Panc1 (cell line): ENCODE results near the gene RMND1. TPM values are rescaled to one million over a fixed set of nuclear protein-coding genes. Genes with fewer than 3 reads are reported as not detected.

Experiments used
- ATAC-seq: fragments of 200-7000 bp; cut with Tn5 transposase; 2 replicates; pipeline ENCODE4 v1.9.1; 2020; ENCODE audit warnings: mild to moderate bottlenecking, moderate library complexity
- BruUV-seq: library from RNA; stranded (reverse); fragments of 400-500 nt; replicated peaks from 2 replicates; lab custom pipeline; 2021; lab: Mats Ljungman, UMichigan
- CTCF ChIA-PET: fragments of 300-600 bp; sonication (Branson Sonifier 250); formaldehyde crosslinking; loops from one replicate; lab custom pipeline; 2022; ENCODE audit warnings: antibody characterized with exemption; lab: Charles Lee
- POLR2A ChIA-PET: fragments of 300-600 bp; sonication (Branson Sonifier 250); formaldehyde crosslinking; loops from one replicate; lab custom pipeline; 2022; ENCODE audit warnings: antibody characterized with exemption; lab: Charles Lee
- DNase-seq: peaks from one replicate; pipeline ENCODE4 v3.0.0-alpha.2; 2010; ENCODE audit warnings: low read depth, low spot score
- H3K27ac ChIP-seq: 2 replicates; pipeline ENCODE4 v1.5.1; 2011; ENCODE audit warnings: mild to moderate bottlenecking, low read length, inconsistent platforms
- H3K27me3 ChIP-seq: fragments of 200-500 bp; sonication (Bioruptor generic); 2 replicates; pipeline ENCODE4 v1.6.0; 2014; ENCODE audit warnings: low read length, inconsistent platforms; ENCODE audit not compliant: control insufficient read depth, insufficient read depth
- H3K36me3 ChIP-seq: fragments of 200-500 bp; sonication (Bioruptor generic); 2 replicates; pipeline ENCODE4 v1.5.1; 2014; ENCODE audit warnings: inconsistent platforms, mild to moderate bottlenecking, low read length, moderate library complexity; ENCODE audit not compliant: control insufficient read depth, insufficient read depth
- H3K4me1 ChIP-seq: 2 replicates; pipeline ENCODE4 v1.5.1; 2011; ENCODE audit warnings: inconsistent platforms, mild to moderate bottlenecking, low read length, moderate library complexity; ENCODE audit not compliant: control insufficient read depth, insufficient read depth
- H3K4me3 ChIP-seq, 2 experiments: 2 replicates each; pipeline ENCODE4 v1.5.1; 2011 to 2012; ENCODE audit warnings: low read depth in 2 of 2, low read length in 2 of 2, mild to moderate bottlenecking in 2 of 2, inconsistent platforms in 1 of 2, moderate library complexity in 1 of 2
- H3K9me3 ChIP-seq: fragments of 200-500 bp; sonication (Bioruptor generic); 2 replicates; pipeline ENCODE4 v1.5.1; 2014; ENCODE audit warnings: low read depth, mild to moderate bottlenecking, inconsistent platforms, low read length, moderate library complexity; ENCODE audit not compliant: control insufficient read depth, insufficient read depth
- CTCF ChIP-seq: fragments of 450-650 bp; IDR thresholded peaks from 2 replicates; pipeline ENCODE4 v1.5.1; 2017; ENCODE audit warnings: mild to moderate bottlenecking
- POLR2AphosphoS5 ChIP-seq: IDR thresholded peaks from 2 replicates; pipeline ENCODE4 v1.6.1; 2012; ENCODE audit warnings: mild to moderate bottlenecking, low read depth, low read length, moderate library complexity
- REST ChIP-seq, 2 experiments: IDR thresholded peaks; 2 replicates each; pipeline ENCODE4 v1.6.1; 2011 to 2012; ENCODE audit warnings: low read depth in 2 of 2, control low read depth in 1 of 2, low read length in 1 of 2, mild to moderate bottlenecking in 1 of 2, moderate library complexity in 1 of 2; ENCODE audit not compliant: insufficient read depth in 1 of 2
- SIN3A ChIP-seq: IDR thresholded peaks from 2 replicates; pipeline ENCODE4 v1.6.1; 2012; ENCODE audit warnings: low read depth, mild to moderate bottlenecking, low read length, moderate library complexity, borderline replicate concordance; ENCODE audit not compliant: insufficient read depth
- TCF7L2 ChIP-seq: IDR thresholded peaks from 2 replicates; pipeline ENCODE4 v1.6.1; 2011; ENCODE audit warnings: mild to moderate bottlenecking, low read depth, low read length, inconsistent platforms
- in situ Hi-C: cut with HindIII; loops from 2 replicates; pipeline ENCODE4 v1.10.0; 2016; ENCODE audit warnings: low sequenced_read_pairs, low pct_unique_long_range_greater_than_20kb
- intact Hi-C: fragments of 100-400 bp; cut with micrococcal nuclease; formaldehyde crosslinking; loops from one replicate; pipeline ENCODE4 v1.10.0; 2022; ENCODE audit not compliant: unreplicated experiment
- total RNA-seq: library from RNA; stranded (reverse); gene quantifications from one replicate; pipeline ENCODE4 v1.2.1, GENCODE V29; 2021; ENCODE audit not compliant: unreplicated experiment

RMND1 gene
- total RNA-seq, 1 experiment from 2014 or later: 16.1 TPM

GRCh38 chr6:151400473-151400872 lies 51.5 kb downstream of the RMND1 start:
- Histone ChIP-seq H3K4me1 (no peaks in the 10 kb centered on the region), H3K27ac (no peak overlapping the region), H3K36me3 (peaks cover 9% of the 10 kb centered on the region; the same call in 1 of the 2 replicates), H3K9me3 (no peaks in the 10 kb centered on the region), H3K27me3 (no peaks in the 10 kb centered on the region), H3K4me3 (no peak overlapping the region)
- DNase-seq (no peak), ATAC-seq (no peak)
- CTCF ChIA-PET: no interaction called here
- TF ChIP-seq TCF7L2 (no peak), CTCF (no peak), POLR2AphosphoS5 (no peak), SIN3A (no peak), REST (IDR thresholded peaks at IDR 0.05; ENCODE audit: insufficient read depth in 1 of 2, low read depth in 2 of 2, low read length in 1 of 2) (no peak)
- BruUV-seq: no TSS peak
- intact Hi-C loops (no loop called here), in situ Hi-C loops (no loop called here)
- POLR2A ChIA-PET: no interaction called here

DNA sequence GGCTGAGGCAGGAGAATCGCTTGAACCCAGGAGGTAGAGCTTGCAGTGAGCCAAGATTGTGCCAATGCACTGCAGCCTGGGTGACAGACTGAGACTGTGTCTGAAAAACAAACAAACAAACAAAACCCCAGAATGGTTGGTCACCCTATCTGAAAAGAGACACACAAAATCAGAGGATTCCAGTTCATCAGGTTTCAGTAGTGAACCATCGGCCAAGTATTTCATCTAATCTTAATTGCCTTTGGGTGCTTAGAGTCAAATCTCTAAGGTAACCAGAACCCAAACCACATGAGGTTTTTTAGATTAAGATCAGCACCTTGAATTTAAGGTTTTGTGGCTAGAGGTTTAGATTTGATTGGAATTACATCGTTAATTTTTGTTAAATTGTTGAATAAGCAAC lies 52.2 kb downstream of the RMND1 start:
- CTCF ChIA-PET: interaction anchor here (0.6 kb wide), 1 partner anchor 19 kb away, joined by 6 read pairs; no protein-coding TSS in a partner anchor
- H3K9me3 ChIP-seq: no peaks in the 10 kb centered on the region
- no TSS peak for BruUV-seq
- DNase-seq (no peak), ATAC-seq (no peak)
- TF ChIP-seq TCF7L2: no peak
- H3K36me3 ChIP-seq: peaks cover 9% of the 10 kb centered on the region; the same call in 1 of the 2 replicates
- no peak overlapping the region for H3K4me3 ChIP-seq
- H3K27me3 ChIP-seq: no peaks in the 10 kb centered on the region
- H3K4me1 ChIP-seq: peaks cover 2% of the 10 kb centered on the region
- in situ Hi-C loops (no loop called here), intact Hi-C loops (no loop called here)
- no peak overlapping the region for H3K27ac ChIP-seq
- POLR2A ChIA-PET: no interaction called here

- intact Hi-C loops: no loop called here
- H3K4me3 ChIP-seq: peak overlapping the region; percentile 81 to 90; a peak in 3 of 4 replicates
These were observed 58.5 kb downstream of the RMND1 start for GRCh38 chr6:151393410-151393809.

More at GRCh38 chr6:151393410-151393809, 58.5 kb downstream of the RMND1 start:
- Histone ChIP-seq H3K27me3 (no peaks in the 10 kb centered on the region), H3K4me1 (peaks cover 30% of the 10 kb centered on the region), H3K9me3 (no peaks in the 10 kb centered on the region), H3K36me3 (peaks cover 5% of the 10 kb centered on the region), H3K27ac (peak overlapping the region; percentile 91)
- CTCF ChIA-PET: interaction anchor here (0.7 kb wide), 1 partner anchor 23 kb away, joined by 5 read pairs; no protein-coding TSS in a partner anchor
- no peak for DNase-seq
- in situ Hi-C loops: no loop called here
- ATAC-seq: no peak
- no peak for TF ChIP-seq REST (IDR thresholded peaks at IDR 0.05; ENCODE audit: insufficient read depth in 1 of 2, low read depth in 2 of 2, low read length in 1 of 2)
- no peak for TF ChIP-seq POLR2AphosphoS5
- TF ChIP-seq CTCF: no peak
- TF ChIP-seq TCF7L2: no peak
- TF ChIP-seq SIN3A: no peak
- no TSS peak for BruUV-seq
- POLR2A ChIA-PET: no interaction called here
